ENCODE data around the gene PCDH9. TPM values are rescaled to one million over a fixed set of nuclear protein-coding genes. Genes with fewer than 3 reads are reported as not detected.
"Not testable (repeated sequence)": the region's sequence is repeated elsewhere in the genome, so short reads cannot be mapped to it uniquely, and the experiment has no call there.

Gene PCDH9
- total RNA-seq, 1 donor from 2014 or later = 1.9 TPM

DNA sequence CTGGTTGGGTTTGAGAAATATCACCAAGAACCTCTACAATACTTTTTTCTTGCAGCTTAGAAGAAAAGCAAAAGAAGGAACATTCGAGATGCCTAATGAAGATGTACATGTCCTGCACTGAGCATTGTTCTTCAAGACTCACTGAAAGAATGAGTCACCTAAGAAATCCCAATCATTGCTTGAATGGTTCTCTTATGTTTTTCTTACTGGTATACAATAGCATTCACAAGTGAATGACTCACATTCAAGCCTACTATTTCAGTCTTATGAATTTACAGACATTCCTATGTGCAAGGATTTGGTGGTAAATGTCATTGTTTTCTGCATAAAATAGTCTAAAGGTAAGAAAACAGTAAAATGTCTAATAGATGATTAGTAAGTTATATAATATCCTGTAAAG is 594.6 kb downstream of the PCDH9 start:
- no peak overlapping the region for H3K27ac Mint-ChIP-seq (ENCODE audit: unreplicated experiment)
- H3K4me1 Mint-ChIP-seq (ENCODE audit: unreplicated experiment) = no peaks in the 10 kb centered on the region
- DNase-seq (ENCODE audit: low spot score) = no peak
- no peak for TF ChIP-seq CTCF (IDR thresholded peaks at IDR 0.05; ENCODE audit: unreplicated experiment)
- peaks cover 2% of the 10 kb centered on the region for H3K27me3 Mint-ChIP-seq (ENCODE audit: unreplicated experiment)
- no peaks in the 10 kb centered on the region for H3K36me3 Mint-ChIP-seq (ENCODE audit: low read depth, unreplicated experiment)
- H3K9me3 Mint-ChIP-seq (ENCODE audit: unreplicated experiment) = no peaks in the 10 kb centered on the region
- no peak overlapping the region for H3K4me3 Mint-ChIP-seq (ENCODE audit: unreplicated experiment)

- no peak overlapping the region for H3K27ac Mint-ChIP-seq (ENCODE audit: unreplicated experiment)
- H3K4me1 Mint-ChIP-seq (ENCODE audit: unreplicated experiment) = no peaks in the 10 kb centered on the region
- DNase-seq (ENCODE audit: low spot score) = no peak
- no peak for TF ChIP-seq CTCF (IDR thresholded peaks at IDR 0.05; ENCODE audit: unreplicated experiment)
- peaks cover 2% of the 10 kb centered on the region for H3K27me3 Mint-ChIP-seq (ENCODE audit: unreplicated experiment)
- no peak overlapping the region for H3K4me3 Mint-ChIP-seq (ENCODE audit: unreplicated experiment)
- H3K9me3 Mint-ChIP-seq (ENCODE audit: unreplicated experiment) = no peaks in the 10 kb centered on the region
- no peaks in the 10 kb centered on the region for H3K36me3 Mint-ChIP-seq (ENCODE audit: low read depth, unreplicated experiment)
Observed at GRCh38 chr13:66634384-66634783, 595.8 kb downstream of the PCDH9 start.

GRCh38 chr13:66627512-66627911 is 602.6 kb downstream of the PCDH9 start:
- peaks cover 6% of the 10 kb centered on the region for H3K9me3 Mint-ChIP-seq (ENCODE audit: unreplicated experiment)
- H3K27me3 Mint-ChIP-seq (ENCODE audit: unreplicated experiment) = peaks cover 2% of the 10 kb centered on the region
- no peaks in the 10 kb centered on the region for H3K36me3 Mint-ChIP-seq (ENCODE audit: low read depth, unreplicated experiment)
- no peak overlapping the region for H3K27ac Mint-ChIP-seq (ENCODE audit: unreplicated experiment)
- DNase-seq (ENCODE audit: low spot score) = no peak
- TF ChIP-seq CTCF (IDR thresholded peaks at IDR 0.05; ENCODE audit: unreplicated experiment) = no peak
- H3K4me3 Mint-ChIP-seq (ENCODE audit: unreplicated experiment) = no peak overlapping the region
- H3K4me1 Mint-ChIP-seq (ENCODE audit: unreplicated experiment) = no peaks in the 10 kb centered on the region

DNA sequence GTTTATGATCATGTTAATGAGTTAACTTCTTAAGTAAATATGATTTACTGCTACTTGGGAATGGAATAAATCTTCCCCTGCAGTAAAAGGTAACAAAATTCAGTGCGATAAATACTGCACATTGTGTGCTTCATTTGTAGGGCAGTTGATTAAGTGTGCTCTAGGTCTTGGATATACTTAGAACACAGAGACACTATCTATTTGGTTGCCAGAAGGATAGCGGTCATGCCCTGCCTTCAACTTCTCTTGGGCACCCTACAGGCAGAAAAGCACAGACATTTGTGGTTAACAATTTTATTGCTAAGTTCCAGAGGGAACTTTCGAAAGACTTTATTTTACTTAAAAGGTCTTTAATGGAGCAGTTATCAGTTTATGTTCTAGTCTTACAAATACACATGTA is 605.8 kb downstream of the PCDH9 start:
- DNase-seq (ENCODE audit: low spot score) = no peak
- Mint-ChIP-seq H3K27ac (ENCODE audit: unreplicated experiment) (no peak overlapping the region), H3K36me3 (ENCODE audit: low read depth, unreplicated experiment) (no peaks in the 10 kb centered on the region), H3K27me3 (ENCODE audit: unreplicated experiment) (no peaks in the 10 kb centered on the region), H3K9me3 (ENCODE audit: unreplicated experiment) (peaks cover 7% of the 10 kb centered on the region), H3K4me1 (ENCODE audit: unreplicated experiment) (no peaks in the 10 kb centered on the region), H3K4me3 (ENCODE audit: unreplicated experiment) (no peak overlapping the region)
- TF ChIP-seq CTCF (IDR thresholded peaks at IDR 0.05; ENCODE audit: unreplicated experiment) = no peak

- TF ChIP-seq CTCF (IDR thresholded peaks at IDR 0.05; ENCODE audit: unreplicated experiment) = no peak
- no peak for DNase-seq (ENCODE audit: low spot score)
- Mint-ChIP-seq H3K36me3 (ENCODE audit: low read depth, unreplicated experiment) (no peaks in the 10 kb centered on the region), H3K27ac (ENCODE audit: unreplicated experiment) (no peak overlapping the region), H3K27me3 (ENCODE audit: unreplicated experiment) (no peaks in the 10 kb centered on the region), H3K9me3 (ENCODE audit: unreplicated experiment) (peaks cover 7% of the 10 kb centered on the region), H3K4me3 (ENCODE audit: unreplicated experiment) (no peak overlapping the region), H3K4me1 (ENCODE audit: unreplicated experiment) (no peaks in the 10 kb centered on the region)
Observed at GRCh38 chr13:66623129-66623820, 606.9 kb downstream of the PCDH9 start.

DNA sequence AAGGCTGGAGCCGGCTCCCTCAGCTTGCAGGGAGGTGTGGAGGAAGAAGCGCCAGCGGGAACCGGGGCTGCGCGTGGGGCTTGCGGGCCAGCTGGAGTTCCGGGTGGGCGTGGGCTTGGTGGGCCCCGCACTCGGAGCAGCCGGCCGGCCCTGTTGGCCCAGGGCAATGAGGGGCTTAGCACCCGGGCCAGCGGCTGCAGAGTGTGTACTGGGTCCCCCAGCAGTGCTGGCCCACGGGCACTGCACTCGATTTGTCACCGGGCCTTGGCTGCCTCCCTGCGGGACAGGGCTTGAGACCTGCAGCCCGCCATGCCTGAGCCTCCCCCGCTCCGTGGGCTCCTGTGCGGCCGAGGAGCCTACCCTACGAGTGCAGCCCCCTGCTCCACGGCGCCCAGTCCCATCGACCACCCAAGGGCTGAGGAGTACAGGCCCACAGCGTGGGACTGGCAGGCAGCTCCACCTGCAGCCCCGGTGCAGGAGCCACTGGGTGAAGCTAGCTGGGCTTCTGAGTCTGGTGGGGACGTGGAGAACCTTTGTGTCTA is 608.2 kb downstream of the PCDH9 start:
- not testable (repeated sequence) for H3K4me3 Mint-ChIP-seq (ENCODE audit: unreplicated experiment); H3K27ac Mint-ChIP-seq (ENCODE audit: unreplicated experiment); H3K9me3 Mint-ChIP-seq (ENCODE audit: unreplicated experiment); DNase-seq (ENCODE audit: low spot score); H3K4me1 Mint-ChIP-seq (ENCODE audit: unreplicated experiment); H3K36me3 Mint-ChIP-seq (ENCODE audit: low read depth, unreplicated experiment); H3K27me3 Mint-ChIP-seq (ENCODE audit: unreplicated experiment)

Data from endothelial cell (in vitro differentiated cells).